ENCODE results near the gene PLAGL1.

Gene PLAGL1

GRCh38 chr6:143967706-143968376 lies 40.2 kb downstream of the PLAGL1 start:
- Histone ChIP-seq H3K27ac (ENCODE audit: low read depth in 2 of 2, low read length in 2 of 2) (no peak overlapping the region), H3K36me3 (ENCODE audit: control insufficient read depth in 2 of 2, insufficient read depth in 2 of 2, low read length in 2 of 2) (no peaks in the 10 kb centered on the region), H3K4me1 (ENCODE audit: control insufficient read depth in 2 of 2, insufficient read depth in 2 of 2, low read length in 2 of 2) (peaks cover 5 to 12% of the 10 kb centered on the region in 2 donors), H3K27me3 (ENCODE audit: control insufficient read depth in 2 of 2, insufficient read depth in 2 of 2, low read length in 2 of 2) (no peaks in the 10 kb centered on the region), H3K4me3 (ENCODE audit: low read length in 2 of 2) (no peak overlapping the region), H3K9ac (ENCODE audit: low read depth in 1 of 2, low read length in 2 of 2) (no peak overlapping the region), H3K9me3 (ENCODE audit: control insufficient read depth in 2 of 2, low read length in 2 of 2) (no peaks in the 10 kb centered on the region)

- Histone ChIP-seq H3K9me3 (ENCODE audit: control insufficient read depth in 2 of 2, low read length in 2 of 2) (no peaks in the 10 kb centered on the region), H3K4me1 (ENCODE audit: control insufficient read depth in 2 of 2, insufficient read depth in 2 of 2, low read length in 2 of 2) (peaks cover 5 to 12% of the 10 kb centered on the region in 2 donors)
Observed at GRCh38 chr6:143966312-143966711, 41.7 kb downstream of the PLAGL1 start.

GRCh38 chr6:143965503-143966171 lies 42.4 kb downstream of the PLAGL1 start:
- Histone ChIP-seq H3K4me3 (ENCODE audit: low read length in 2 of 2) (no peak overlapping the region), H3K9me3 (ENCODE audit: control insufficient read depth in 2 of 2, low read length in 2 of 2) (no peaks in the 10 kb centered on the region), H3K36me3 (ENCODE audit: control insufficient read depth in 2 of 2, insufficient read depth in 2 of 2, low read length in 2 of 2) (no peaks in the 10 kb centered on the region), H3K27ac (ENCODE audit: low read depth in 2 of 2, low read length in 2 of 2) (no peak overlapping the region), H3K9ac (ENCODE audit: low read depth in 1 of 2, low read length in 2 of 2) (no peak overlapping the region), H3K27me3 (ENCODE audit: control insufficient read depth in 2 of 2, insufficient read depth in 2 of 2, low read length in 2 of 2) (no peaks in the 10 kb centered on the region), H3K4me1 (ENCODE audit: control insufficient read depth in 2 of 2, insufficient read depth in 2 of 2, low read length in 2 of 2) (peaks cover 5 to 12% of the 10 kb centered on the region in 2 donors)

More at GRCh38 chr6:143966312-143966711, 41.7 kb downstream of the PLAGL1 start:
- no peak overlapping the region for H3K4me3 ChIP-seq (ENCODE audit: low read length in 2 of 2)
- H3K36me3 ChIP-seq (ENCODE audit: control insufficient read depth in 2 of 2, insufficient read depth in 2 of 2, low read length in 2 of 2), result no peaks in the 10 kb centered on the region
- no peaks in the 10 kb centered on the region for H3K27me3 ChIP-seq (ENCODE audit: control insufficient read depth in 2 of 2, insufficient read depth in 2 of 2, low read length in 2 of 2)
- H3K9ac ChIP-seq (ENCODE audit: low read depth in 1 of 2, low read length in 2 of 2), result no peak overlapping the region
- no peak overlapping the region for H3K27ac ChIP-seq (ENCODE audit: low read depth in 2 of 2, low read length in 2 of 2)

DNA sequence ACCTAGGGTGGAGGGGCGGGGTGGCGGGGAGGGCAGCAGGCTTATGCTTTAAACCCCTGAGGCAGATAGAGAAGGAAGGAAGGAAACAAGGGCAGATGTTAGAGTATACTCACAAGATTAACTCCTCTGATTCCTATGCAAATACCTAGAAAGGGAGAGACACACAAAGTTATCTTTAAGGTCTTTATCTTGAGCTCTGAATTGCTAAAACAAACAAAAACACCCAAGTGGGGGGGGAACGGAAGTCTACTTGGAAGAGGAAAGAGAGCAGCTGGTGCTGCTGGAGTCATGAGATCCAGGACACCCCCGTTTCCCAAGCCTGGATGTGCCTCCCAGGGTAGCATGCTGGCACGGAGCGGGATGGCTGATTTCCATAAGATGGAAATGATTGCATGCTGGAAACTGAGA lies 43.4 kb downstream of the PLAGL1 start:
- H3K4me1 ChIP-seq (ENCODE audit: control insufficient read depth in 2 of 2, insufficient read depth in 2 of 2, low read length in 2 of 2), result peaks cover 5 to 12% of the 10 kb centered on the region in 2 donors
- H3K27ac ChIP-seq (ENCODE audit: low read depth in 2 of 2, low read length in 2 of 2), result no peak overlapping the region
- H3K27me3 ChIP-seq (ENCODE audit: control insufficient read depth in 2 of 2, insufficient read depth in 2 of 2, low read length in 2 of 2), result no peaks in the 10 kb centered on the region
- H3K9ac ChIP-seq (ENCODE audit: low read depth in 1 of 2, low read length in 2 of 2), result no peak overlapping the region
- H3K36me3 ChIP-seq (ENCODE audit: control insufficient read depth in 2 of 2, insufficient read depth in 2 of 2, low read length in 2 of 2), result peaks cover 0 to 8% of the 10 kb centered on the region in 2 donors
- no peak overlapping the region for H3K4me3 ChIP-seq (ENCODE audit: low read length in 2 of 2)
- no peaks in the 10 kb centered on the region for H3K9me3 ChIP-seq (ENCODE audit: control insufficient read depth in 2 of 2, low read length in 2 of 2)

DNA sequence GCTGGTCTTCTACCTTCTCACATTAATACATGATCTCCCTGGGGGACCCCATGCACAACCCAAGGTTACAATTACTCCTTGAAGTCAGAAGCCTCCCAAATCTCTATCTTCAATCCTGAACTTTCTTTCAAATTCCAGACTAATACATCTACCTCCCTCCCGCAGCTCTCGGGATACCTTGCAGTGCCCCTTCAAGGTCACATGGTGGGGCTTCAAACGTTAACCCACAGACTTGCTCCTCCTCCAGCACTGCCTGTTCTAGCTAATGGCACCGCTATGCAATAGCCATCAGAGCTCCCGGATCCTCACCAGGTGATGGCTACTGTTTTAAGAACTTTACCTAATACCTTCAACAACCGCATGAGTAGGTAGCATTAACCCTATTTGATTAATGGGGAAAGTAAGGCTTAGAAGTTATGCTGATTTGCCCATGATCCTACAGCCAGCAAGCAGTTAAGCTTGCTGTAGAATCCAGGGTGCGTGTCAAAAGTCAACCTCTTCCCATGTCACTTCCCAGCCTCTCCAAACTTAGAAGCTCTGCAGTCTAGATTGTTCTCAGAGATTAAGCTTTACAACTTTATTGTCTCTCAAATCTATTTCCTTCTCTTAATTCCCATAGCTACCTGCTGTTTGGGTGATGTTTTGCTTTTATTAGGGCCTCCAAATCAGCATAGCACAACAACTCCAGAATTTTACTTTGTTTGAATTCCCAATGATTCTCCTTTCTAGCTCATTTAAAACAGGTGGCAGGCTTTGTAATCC lies 44.7 kb downstream of the PLAGL1 start:
- Histone ChIP-seq H3K4me1 (ENCODE audit: control insufficient read depth in 2 of 2, insufficient read depth in 2 of 2, low read length in 2 of 2) (peaks cover 5 to 12% of the 10 kb centered on the region in 2 donors), H3K36me3 (ENCODE audit: control insufficient read depth in 2 of 2, insufficient read depth in 2 of 2, low read length in 2 of 2) (peaks cover 0 to 10% of the 10 kb centered on the region in 2 donors), H3K27me3 (ENCODE audit: control insufficient read depth in 2 of 2, insufficient read depth in 2 of 2, low read length in 2 of 2) (no peaks in the 10 kb centered on the region), H3K9ac (ENCODE audit: low read depth in 1 of 2, low read length in 2 of 2) (no peak overlapping the region), H3K9me3 (ENCODE audit: control insufficient read depth in 2 of 2, low read length in 2 of 2) (no peaks in the 10 kb centered on the region), H3K4me3 (ENCODE audit: low read length in 2 of 2) (no peak overlapping the region), H3K27ac (ENCODE audit: low read depth in 2 of 2, low read length in 2 of 2) (no peak overlapping the region)

DNA sequence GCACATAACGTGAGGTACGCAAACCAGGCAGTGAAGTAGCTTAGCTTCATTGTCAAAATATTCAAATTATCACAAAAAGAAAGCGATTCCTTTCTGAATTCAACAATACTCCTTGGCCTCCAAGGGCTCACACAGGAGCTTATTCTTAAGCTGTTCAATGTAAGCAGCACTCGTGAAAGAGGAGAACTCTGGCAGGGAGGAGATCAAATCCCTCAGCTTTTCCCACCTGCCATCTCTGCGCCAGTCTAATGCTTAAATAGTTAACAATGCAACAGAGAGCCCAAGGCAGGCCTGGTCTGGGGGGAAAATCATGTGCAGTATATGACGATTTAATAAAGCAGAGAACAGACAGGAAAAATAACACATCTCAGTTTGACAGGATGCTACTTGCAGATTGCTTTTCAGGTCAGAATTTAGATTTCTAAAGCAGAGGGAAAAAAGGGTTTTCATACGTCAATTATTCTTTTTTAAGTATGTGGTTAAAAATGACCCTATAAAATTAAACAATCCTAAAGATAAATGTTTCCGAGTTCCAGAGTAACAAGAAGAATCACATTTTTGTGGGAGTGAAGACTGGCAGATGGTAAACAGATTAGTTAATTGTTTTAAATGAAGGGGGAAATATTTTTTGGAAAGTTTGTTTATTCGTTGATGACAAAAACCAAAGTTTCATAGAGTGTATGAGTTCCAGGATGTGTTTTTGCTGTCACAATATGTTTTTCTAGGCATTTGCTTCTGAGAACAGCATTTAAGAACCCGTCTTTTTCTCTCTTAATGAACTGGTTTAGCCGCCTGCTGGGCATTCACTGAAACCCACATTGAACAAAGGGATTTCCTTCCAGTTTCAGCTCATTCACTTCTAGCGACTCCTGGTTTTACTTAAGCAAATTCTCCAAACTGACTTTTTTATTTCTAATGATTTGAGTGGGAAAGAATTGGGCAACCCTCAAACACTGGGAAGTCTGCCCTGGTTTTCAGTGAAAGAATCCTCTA lies 45.9 kb downstream of the PLAGL1 start:
- Histone ChIP-seq H3K9me3 (ENCODE audit: control insufficient read depth in 2 of 2, low read length in 2 of 2) (no peaks in the 10 kb centered on the region), H3K27ac (ENCODE audit: low read depth in 2 of 2, low read length in 2 of 2) (no peak overlapping the region), H3K4me1 (ENCODE audit: control insufficient read depth in 2 of 2, insufficient read depth in 2 of 2, low read length in 2 of 2) (peaks cover 5 to 12% of the 10 kb centered on the region in 2 donors), H3K27me3 (ENCODE audit: control insufficient read depth in 2 of 2, insufficient read depth in 2 of 2, low read length in 2 of 2) (no peaks in the 10 kb centered on the region), H3K4me3 (ENCODE audit: low read length in 2 of 2) (no peak overlapping the region), H3K9ac (ENCODE audit: low read depth in 1 of 2, low read length in 2 of 2) (no peak overlapping the region), H3K36me3 (ENCODE audit: control insufficient read depth in 2 of 2, insufficient read depth in 2 of 2, low read length in 2 of 2) (peaks cover 0 to 10% of the 10 kb centered on the region in 2 donors)

GRCh38 chr6:143961066-143961465 lies 47.0 kb downstream of the PLAGL1 start:
- Histone ChIP-seq H3K9ac (ENCODE audit: low read depth in 1 of 2, low read length in 2 of 2) (no peak overlapping the region), H3K9me3 (ENCODE audit: control insufficient read depth in 2 of 2, low read length in 2 of 2) (no peaks in the 10 kb centered on the region), H3K4me1 (ENCODE audit: control insufficient read depth in 2 of 2, insufficient read depth in 2 of 2, low read length in 2 of 2) (peaks cover 5 to 12% of the 10 kb centered on the region in 2 donors), H3K27me3 (ENCODE audit: control insufficient read depth in 2 of 2, insufficient read depth in 2 of 2, low read length in 2 of 2) (no peaks in the 10 kb centered on the region), H3K27ac (ENCODE audit: low read depth in 2 of 2, low read length in 2 of 2) (no peak overlapping the region), H3K36me3 (ENCODE audit: control insufficient read depth in 2 of 2, insufficient read depth in 2 of 2, low read length in 2 of 2) (peaks cover 0 to 10% of the 10 kb centered on the region in 2 donors), H3K4me3 (ENCODE audit: low read length in 2 of 2) (no peak overlapping the region)

- Histone ChIP-seq H3K9ac (ENCODE audit: low read depth in 1 of 2, low read length in 2 of 2) (no peak overlapping the region), H3K4me1 (ENCODE audit: control insufficient read depth in 2 of 2, insufficient read depth in 2 of 2, low read length in 2 of 2) (peaks cover 5 to 12% of the 10 kb centered on the region in 2 donors), H3K36me3 (ENCODE audit: control insufficient read depth in 2 of 2, insufficient read depth in 2 of 2, low read length in 2 of 2) (peaks cover 0 to 10% of the 10 kb centered on the region in 2 donors), H3K27ac (ENCODE audit: low read depth in 2 of 2, low read length in 2 of 2) (no peak overlapping the region), H3K9me3 (ENCODE audit: control insufficient read depth in 2 of 2, low read length in 2 of 2) (no peaks in the 10 kb centered on the region), H3K27me3 (ENCODE audit: control insufficient read depth in 2 of 2, insufficient read depth in 2 of 2, low read length in 2 of 2) (no peaks in the 10 kb centered on the region), H3K4me3 (ENCODE audit: low read length in 2 of 2) (no peak overlapping the region)
Observed at GRCh38 chr6:143959927-143960326, 48.1 kb downstream of the PLAGL1 start.

- Histone ChIP-seq H3K27me3 (ENCODE audit: control insufficient read depth in 2 of 2, insufficient read depth in 2 of 2, low read length in 2 of 2) (no peaks in the 10 kb centered on the region), H3K27ac (ENCODE audit: low read depth in 2 of 2, low read length in 2 of 2) (no peak overlapping the region), H3K36me3 (ENCODE audit: control insufficient read depth in 2 of 2, insufficient read depth in 2 of 2, low read length in 2 of 2) (peaks cover 0 to 10% of the 10 kb centered on the region in 2 donors), H3K9ac (ENCODE audit: low read depth in 1 of 2, low read length in 2 of 2) (no peak overlapping the region), H3K9me3 (ENCODE audit: control insufficient read depth in 2 of 2, low read length in 2 of 2) (no peaks in the 10 kb centered on the region), H3K4me3 (ENCODE audit: low read length in 2 of 2) (no peak overlapping the region), H3K4me1 (ENCODE audit: control insufficient read depth in 2 of 2, insufficient read depth in 2 of 2, low read length in 2 of 2) (peaks cover under 1 to 9% of the 10 kb centered on the region in 2 donors)
Observed at GRCh38 chr6:143958839-143959399, 49.1 kb downstream of the PLAGL1 start.
